ENCODE measurements around the gene MTHFR. TPM values are rescaled to one million over a fixed set of nuclear protein-coding genes. Genes with fewer than 3 reads are reported as not detected.

The MTHFR gene
- total RNA-seq, 1 donor from 2014 or later: 13.0 TPM

- no peak overlapping the region for H3K27ac ChIP-seq (ENCODE audit: low read depth, low read length)
- no peak overlapping the region for H3K4me2 ChIP-seq (ENCODE audit: low read length)
- H3K4me1 ChIP-seq (ENCODE audit: insufficient read depth, low read length): no peaks in the 10 kb centered on the region
- no peak overlapping the region for H3K4me3 ChIP-seq (ENCODE audit: insufficient read depth, low read depth, low read length)
- FAIRE-seq: no peak
- no peak overlapping the region for H3K27ac Mint-ChIP-seq (ENCODE audit: unreplicated experiment)
- no peak overlapping the region for H2AFZ ChIP-seq (ENCODE audit: low read depth, low read length)
- H3K27me3 ChIP-seq (ENCODE audit: insufficient read depth, low read length): no peaks in the 10 kb centered on the region
- no peaks in the 10 kb centered on the region for H3K27me3 Mint-ChIP-seq (ENCODE audit: low read depth, unreplicated experiment)
- peaks cover 26% of the 10 kb centered on the region for H3K36me3 Mint-ChIP-seq (ENCODE audit: low read depth, unreplicated experiment)
- peaks cover 10% of the 10 kb centered on the region for H3K4me1 Mint-ChIP-seq (ENCODE audit: low read depth, unreplicated experiment)
- no peak overlapping the region for H3K9ac ChIP-seq (ENCODE audit: low read length)
- no peaks in the 10 kb centered on the region for H3K9me3 ChIP-seq (ENCODE audit: insufficient read depth, low read depth, low read length)
- peaks cover 35% of the 10 kb centered on the region for H3K36me3 ChIP-seq (ENCODE audit: insufficient read depth, low read length)
- TF ChIP-seq EZH2 (IDR thresholded peaks at IDR 0.05; ENCODE audit: insufficient read depth, low read length): no peak
- TF ChIP-seq CTCF (IDR thresholded peaks at IDR 0.05; ENCODE audit: insufficient read depth, low read depth, low read length): no peak
- DNase-seq (ENCODE audit: low read depth): no peak
- peaks cover 74% of the 10 kb centered on the region for H4K20me1 ChIP-seq (ENCODE audit: insufficient read depth, low read length)
- no peak overlapping the region for H3K4me3 Mint-ChIP-seq (ENCODE audit: unreplicated experiment)
- no peaks in the 10 kb centered on the region for H3K79me2 ChIP-seq (ENCODE audit: insufficient read depth, low read length)
- no peaks in the 10 kb centered on the region for H3K9me3 Mint-ChIP-seq (ENCODE audit: unreplicated experiment)
These were observed 36.6 kb upstream of the MTHFR start for GRCh38 chr1:11842154-11843041.

GRCh38 chr1:11841245-11842153, 35.7 kb upstream of the MTHFR start:
- no peak overlapping the region for H3K27ac Mint-ChIP-seq (ENCODE audit: unreplicated experiment)
- H3K27ac ChIP-seq (ENCODE audit: low read depth, low read length): no peak overlapping the region
- FAIRE-seq: no peak

More at GRCh38 chr1:11841245-11842153, 35.7 kb upstream of the MTHFR start:
- H3K4me1 Mint-ChIP-seq (ENCODE audit: low read depth, unreplicated experiment): peaks cover 10% of the 10 kb centered on the region
- no peak overlapping the region for H3K4me3 Mint-ChIP-seq (ENCODE audit: unreplicated experiment)
- H3K36me3 Mint-ChIP-seq (ENCODE audit: low read depth, unreplicated experiment): peaks cover 26% of the 10 kb centered on the region
- Histone ChIP-seq H3K36me3 (ENCODE audit: insufficient read depth, low read length) (peaks cover 36% of the 10 kb centered on the region), H3K9ac (ENCODE audit: low read length) (no peak overlapping the region), H3K79me2 (ENCODE audit: insufficient read depth, low read length) (no peaks in the 10 kb centered on the region), H3K4me2 (ENCODE audit: low read length) (no peak overlapping the region), H3K9me3 (ENCODE audit: insufficient read depth, low read depth, low read length) (no peaks in the 10 kb centered on the region), H2AFZ (ENCODE audit: low read depth, low read length) (no peak overlapping the region), H3K4me1 (ENCODE audit: insufficient read depth, low read length) (no peaks in the 10 kb centered on the region), H3K4me3 (ENCODE audit: insufficient read depth, low read depth, low read length) (no peak overlapping the region), H3K27me3 (ENCODE audit: insufficient read depth, low read length) (no peaks in the 10 kb centered on the region), H4K20me1 (ENCODE audit: insufficient read depth, low read length) (peaks cover 78% of the 10 kb centered on the region)
- no peaks in the 10 kb centered on the region for H3K27me3 Mint-ChIP-seq (ENCODE audit: low read depth, unreplicated experiment)
- no peak for TF ChIP-seq EZH2 (IDR thresholded peaks at IDR 0.05; ENCODE audit: insufficient read depth, low read length)
- H3K9me3 Mint-ChIP-seq (ENCODE audit: unreplicated experiment): no peaks in the 10 kb centered on the region
- no peak for DNase-seq (ENCODE audit: low read depth)

All from astrocyte (in vitro differentiated cells and primary cell).